ENCODE data around the gene SLC45A3. TPM values are rescaled to one million over a fixed set of nuclear protein-coding genes. Genes with fewer than 3 reads are reported as not detected.
A peak's percentile ranks its signal among the peaks of the same experiment; 100 is the strongest.

SLC45A3 gene
- total RNA-seq, 3 donors from 2014 or later (not counting 1 experiment from before 2014, with no cell fraction given): 0.31 to 28.8 (median 1.8) TPM

GRCh38 chr1:205667909-205668643 lies 12.2 kb downstream of the SLC45A3 start:
- WGBS (ENCODE audit: insufficient coverage): 86% methylated on average over 10 of the region's 11 CpGs
- Histone ChIP-seq H3K27ac (ENCODE audit: low read length) (peak overlapping the region; percentile 5), H3K36me3 (ENCODE audit: control insufficient read depth, insufficient read depth, low read length) (no peaks in the 10 kb centered on the region), H3K4me1 (ENCODE audit: control insufficient read depth, insufficient read depth, low read length) (peaks cover 54% of the 10 kb centered on the region), H3K4me3 (ENCODE audit: low read length) (no peak overlapping the region), H3K27me3 (ENCODE audit: control insufficient read depth, insufficient read depth, low read length) (no peaks in the 10 kb centered on the region), H3K9me3 (ENCODE audit: control insufficient read depth, insufficient read depth, low read length) (no peaks in the 10 kb centered on the region)
- no peak for TF ChIP-seq CTCF (IDR thresholded peaks at IDR 0.05)
- H3K4me3 Mint-ChIP-seq: no peak overlapping the region
- ATAC-seq (no peak), DNase-seq (no peak)
- intact Hi-C loops (cut with micrococcal nuclease): loop anchor here (10.0 kb wide), 1 partner anchor 313 kb away; the partner anchor contains the start of gene KLHDC8A
- no peak overlapping the region for H3K27ac Mint-ChIP-seq
- H3K4me1 Mint-ChIP-seq: no peaks in the 10 kb centered on the region
- no peaks in the 10 kb centered on the region for H3K9me3 Mint-ChIP-seq
- peaks cover 7 to 11% of the 10 kb centered on the region in 2 donors for H3K27me3 Mint-ChIP-seq (ENCODE audit: low read depth in 2 of 2)
- no peaks in the 10 kb centered on the region for H3K36me3 Mint-ChIP-seq

DNA sequence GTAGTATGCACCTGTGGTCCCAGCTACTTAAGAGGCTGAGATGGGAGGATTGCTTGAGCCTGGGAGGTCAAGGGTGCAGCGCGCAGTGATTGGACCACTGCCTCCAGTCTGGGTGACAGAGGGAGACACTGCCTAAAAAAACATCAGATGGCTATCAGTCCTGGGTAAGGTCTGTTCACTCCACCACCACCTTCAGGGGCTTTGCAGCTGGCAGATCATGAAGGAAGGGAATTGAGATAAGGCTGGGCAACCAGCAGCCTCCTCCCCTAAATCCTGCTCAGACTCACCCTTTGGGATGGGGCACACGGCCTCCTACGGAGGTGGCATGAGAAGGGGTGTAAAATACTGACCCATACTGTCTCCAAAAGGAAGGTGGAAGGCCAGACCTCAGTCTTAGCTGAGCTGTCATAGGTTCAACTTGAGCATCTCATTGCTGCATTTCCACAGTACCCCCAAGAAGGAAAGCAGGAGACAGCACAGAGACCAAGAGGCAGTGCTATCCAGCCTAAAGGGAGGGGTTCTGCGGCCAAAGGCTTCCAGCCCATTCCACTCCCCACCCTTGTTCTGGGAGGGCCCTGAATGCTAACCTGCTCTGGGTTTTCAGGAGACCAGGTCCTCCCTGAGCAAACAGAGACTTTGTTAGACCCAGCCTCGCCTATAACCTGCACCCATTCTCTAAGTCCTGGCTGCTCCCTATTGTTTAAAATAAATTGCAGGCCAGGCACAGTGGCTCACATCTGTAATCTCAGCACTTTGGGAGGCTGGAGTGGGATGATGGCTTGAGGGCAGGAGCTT lies 13.7 kb downstream of the SLC45A3 start:
- no peaks in the 10 kb centered on the region for H3K36me3 Mint-ChIP-seq
- no peak overlapping the region for H3K27ac Mint-ChIP-seq
- Histone ChIP-seq H3K4me3 (ENCODE audit: low read length) (no peak overlapping the region), H3K9me3 (ENCODE audit: control insufficient read depth, insufficient read depth, low read length) (no peaks in the 10 kb centered on the region), H3K36me3 (ENCODE audit: control insufficient read depth, insufficient read depth, low read length) (no peaks in the 10 kb centered on the region), H3K27me3 (ENCODE audit: control insufficient read depth, insufficient read depth, low read length) (no peaks in the 10 kb centered on the region), H3K27ac (ENCODE audit: low read length) (peak overlapping the region; percentile 25), H3K4me1 (ENCODE audit: control insufficient read depth, insufficient read depth, low read length) (peaks cover 50% of the 10 kb centered on the region)
- no peak overlapping the region for H3K4me3 Mint-ChIP-seq
- DNase-seq (no peak), ATAC-seq (no peak)
- H3K4me1 Mint-ChIP-seq: no peaks in the 10 kb centered on the region
- no peak for TF ChIP-seq CTCF (IDR thresholded peaks at IDR 0.05)
- peaks cover 7 to 11% of the 10 kb centered on the region in 2 donors for H3K27me3 Mint-ChIP-seq (ENCODE audit: low read depth in 2 of 2)
- no peaks in the 10 kb centered on the region for H3K9me3 Mint-ChIP-seq
- intact Hi-C loops (cut with micrococcal nuclease): loop anchor here (10.0 kb wide), 1 partner anchor 312 kb away; the partner anchor contains the start of gene KLHDC8A
- 86% methylated on average over 6 of the region's 6 CpGs for WGBS (ENCODE audit: insufficient coverage)

DNA sequence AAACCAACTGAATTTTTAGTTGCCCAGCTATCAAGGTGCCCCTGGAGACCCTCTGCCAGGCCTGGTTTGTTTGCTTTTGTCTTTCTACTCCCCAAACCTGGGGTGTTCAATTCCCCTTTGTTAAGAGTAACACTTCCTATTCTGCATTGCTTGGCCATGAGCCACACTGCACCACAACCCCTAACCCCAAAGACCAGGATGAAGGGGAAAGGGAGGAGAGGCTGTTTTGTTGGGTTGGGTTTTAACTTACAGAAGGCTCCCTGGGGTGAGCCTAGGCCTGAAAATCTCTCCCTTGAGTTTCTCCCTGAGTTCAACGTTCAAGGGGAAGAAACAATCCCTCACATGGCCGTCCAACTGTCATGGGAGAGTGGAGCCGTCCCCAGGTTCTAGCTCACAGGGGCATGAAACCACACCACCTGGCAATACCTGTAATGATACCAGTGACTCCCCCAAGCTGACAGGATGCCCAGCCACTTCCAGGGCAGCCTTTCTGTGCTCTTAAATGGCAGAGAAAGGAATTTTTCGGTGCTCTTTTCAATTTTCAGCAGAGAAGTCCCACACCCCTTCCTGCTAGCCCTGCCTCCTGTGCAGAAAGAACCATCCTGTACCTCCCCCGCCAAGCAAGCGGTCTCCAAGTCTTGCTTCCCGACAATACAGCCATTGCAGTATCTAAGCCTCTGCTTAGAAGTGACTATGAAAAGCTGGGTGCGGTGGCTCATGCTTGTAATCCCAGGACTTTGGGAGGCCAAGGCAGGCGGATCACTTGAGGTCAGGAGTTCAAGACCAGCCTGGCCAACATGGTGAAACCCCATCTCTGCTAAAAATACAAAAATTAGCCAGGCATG lies 14.9 kb downstream of the SLC45A3 start:
- no peak for ATAC-seq
- WGBS (ENCODE audit: insufficient coverage): 52% methylated on average over 8 of the region's 9 CpGs
- no peak for DNase-seq
- TF ChIP-seq CTCF (IDR thresholded peaks at IDR 0.05): no peak
- intact Hi-C loops (cut with micrococcal nuclease): loop anchor here (10.0 kb wide), 1 partner anchor 311 kb away; the partner anchor contains the start of gene KLHDC8A
- H3K9me3 ChIP-seq (ENCODE audit: control insufficient read depth, insufficient read depth, low read length): no peaks in the 10 kb centered on the region
- H3K36me3 ChIP-seq (ENCODE audit: control insufficient read depth, insufficient read depth, low read length): no peaks in the 10 kb centered on the region
- Mint-ChIP-seq H3K4me1 (no peaks in the 10 kb centered on the region), H3K27ac (no peak overlapping the region), H3K36me3 (no peaks in the 10 kb centered on the region), H3K9me3 (no peaks in the 10 kb centered on the region), H3K27me3 (ENCODE audit: low read depth in 2 of 2) (peaks cover 10 to 11% of the 10 kb centered on the region in 2 donors), H3K4me3 (no peak overlapping the region)
- peaks cover 46% of the 10 kb centered on the region for H3K4me1 ChIP-seq (ENCODE audit: control insufficient read depth, insufficient read depth, low read length)
- no peaks in the 10 kb centered on the region for H3K27me3 ChIP-seq (ENCODE audit: control insufficient read depth, insufficient read depth, low read length)
- H3K27ac ChIP-seq (ENCODE audit: low read length): peak overlapping the region; percentile 52
- no peak overlapping the region for H3K4me3 ChIP-seq (ENCODE audit: low read length)
